ENCODE measurements around the gene EDN1. TPM values are rescaled to one million over a fixed set of nuclear protein-coding genes. Genes with fewer than 3 reads are reported as not detected.
"Not testable (repeated sequence)": the region's sequence is repeated elsewhere in the genome, so short reads cannot be mapped to it uniquely, and the experiment has no call there.

EDN1 gene
- total RNA-seq, 1 donor from 2014 or later, result 326 TPM

GRCh38 chr6:12293931-12294807, 4.0 kb downstream of the EDN1 start:
- DNase-seq (ENCODE audit: low read depth, low spot score), result no peak

- DNase-seq (ENCODE audit: low read depth, low spot score), result no peak
These were observed 4.8 kb downstream of the EDN1 start for GRCh38 chr6:12294851-12295536.

GRCh38 chr6:12295558-12296254, 5.5 kb downstream of the EDN1 start:
- no peak for DNase-seq (ENCODE audit: low read depth, low spot score)

GRCh38 chr6:12296255-12296573, 6.1 kb downstream of the EDN1 start:
- DNase-seq (ENCODE audit: low read depth, low spot score), result no peak

GRCh38 chr6:12296604-12297003, 6.4 kb downstream of the EDN1 start:
- no peak for DNase-seq (ENCODE audit: low read depth, low spot score)

GRCh38 chr6:12297363-12298016, 7.3 kb downstream of the EDN1 start:
- DNase-seq (ENCODE audit: low read depth, low spot score), result no peak

GRCh38 chr6:12298017-12298978, 8.1 kb downstream of the EDN1 start:
- peak; percentile 81 for DNase-seq (ENCODE audit: low read depth, low spot score)

- peak; percentile 69 for DNase-seq (ENCODE audit: low read depth, low spot score)
These were observed 8.8 kb downstream of the EDN1 start for GRCh38 chr6:12298995-12299394.

GRCh38 chr6:12301018-12301417, 10.9 kb downstream of the EDN1 start:
- no peak for DNase-seq (ENCODE audit: low read depth, low spot score)

GRCh38 chr6:12304487-12304886, 14.3 kb downstream of the EDN1 start:
- DNase-seq (ENCODE audit: low read depth, low spot score), result no peak

- DNase-seq (ENCODE audit: low read depth, low spot score), result no peak
These were observed 18.9 kb downstream of the EDN1 start for GRCh38 chr6:12309070-12309469.

- DNase-seq (ENCODE audit: low read depth, low spot score), result no peak
These were observed 20.9 kb downstream of the EDN1 start for GRCh38 chr6:12311106-12311505.

GRCh38 chr6:12312736-12313135, 22.6 kb downstream of the EDN1 start:
- no peak for DNase-seq (ENCODE audit: low read depth, low spot score)

- DNase-seq (ENCODE audit: low read depth, low spot score), result no peak
These were observed 23.3 kb downstream of the EDN1 start for GRCh38 chr6:12313306-12313991.

GRCh38 chr6:12313992-12314589, 23.9 kb downstream of the EDN1 start:
- peak; percentile 81 for DNase-seq (ENCODE audit: low read depth, low spot score)

- DNase-seq (ENCODE audit: low read depth, low spot score), result no peak
These were observed 24.6 kb downstream of the EDN1 start for GRCh38 chr6:12314751-12315150.

GRCh38 chr6:12315292-12316081, 25.3 kb downstream of the EDN1 start:
- DNase-seq (ENCODE audit: low read depth, low spot score), result no peak

GRCh38 chr6:12318749-12319148, 28.6 kb downstream of the EDN1 start:
- DNase-seq (ENCODE audit: low read depth, low spot score), result no peak

- not testable (repeated sequence) for DNase-seq (ENCODE audit: low read depth, low spot score)
These were observed 29.9 kb downstream of the EDN1 start for GRCh38 chr6:12320074-12320473.

All from pulmonary artery endothelial cell (primary cell).